HepG2 (cell line): Measurements from ENCODE around the gene FAM161A. TPM values are rescaled to one million over a fixed set of nuclear protein-coding genes. Genes with fewer than 3 reads are reported as not detected.

Experiments used
- ATAC-seq: fragments of 200-7000 bp; cut with Tn5 transposase; 3 replicates; pipeline ENCODE4 v1.9.1; 2020; ENCODE audit warnings: mild to moderate bottlenecking, moderate library complexity
- BruUV-seq: library from RNA; stranded (reverse); fragments of 400-500 nt; replicated peaks from 2 replicates; lab custom pipeline; 2021; lab: Mats Ljungman, UMichigan
- CTCF ChIA-PET: fragments of 300-600 bp; formaldehyde crosslinking; extraction: SDS; loops from one replicate; lab custom pipeline; 2021; ENCODE audit warnings: low total read pairs, inconsistent platforms, low intra/inter-chr PET ratio; lab: Yijun Ruan, JAX
- POLR2A ChIA-PET: fragments of 350-600 bp; sonication (Branson Sonifier 250); formaldehyde crosslinking; loops from one replicate; lab custom pipeline; 2020; ENCODE audit warnings: antibody characterized with exemption, inconsistent platforms; lab: Yijun Ruan, JAX
- DNase-seq: peaks from one replicate; pipeline ENCODE4 v3.0.0-alpha.2; 2015; ENCODE audit warnings: low spot score
- FAIRE-seq: peaks from 3 replicates; lab custom pipeline; 2011; peaks lifted over from hg19 to GRCh38; lab: Jason Lieb, UNC
- H2AFZ ChIP-seq: one replicate; pipeline ENCODE4 v1.6.1; 2011; ENCODE audit warnings: low read length, inconsistent platforms
- H3K27ac ChIP-seq: fragments of 300-600 bp; 3 replicates; pipeline ENCODE4 v1.8.0; 2011; ENCODE audit warnings: mixed run types, mild to moderate bottlenecking, mixed read lengths, low read length, inconsistent platforms; ENCODE audit not compliant: insufficient read depth; ENCODE audit errors: extremely low read length
- H3K27me3 ChIP-seq, 2 experiments: fragments of 200-600 bp in 1 of 2; 2 replicates in 1 of 2; 3 replicates in 1 of 2; pipeline versions ENCODE4 v1.6.0 to v1.8.0; 2011; ENCODE audit warnings: low read length in 2 of 2, mild to moderate bottlenecking in 2 of 2, moderate library complexity in 2 of 2, inconsistent platforms in 1 of 2; ENCODE audit not compliant: insufficient read depth in 2 of 2, control insufficient read depth in 1 of 2
- H3K36me3 ChIP-seq, 2 experiments: fragments of 200-600 bp in 1 of 2; replicated peaks in 1 of 2; 2 replicates in 1 of 2; 3 replicates in 1 of 2; pipeline versions ENCODE4 v1.5.1 to v1.8.0; 2011; ENCODE audit warnings: low read length in 2 of 2, inconsistent platforms in 1 of 2; ENCODE audit not compliant: insufficient read depth in 2 of 2, control insufficient read depth in 1 of 2
- H3K4me1 ChIP-seq: 2 replicates; pipeline ENCODE4 v1.5.1; 2012; ENCODE audit warnings: low read length, inconsistent platforms; ENCODE audit not compliant: insufficient read depth
- H3K4me2 ChIP-seq: 2 replicates; pipeline ENCODE4 v1.6.0; 2011; ENCODE audit warnings: low read depth, low read length, inconsistent platforms
- H3K4me3 ChIP-seq, 3 experiments: fragments of 200-600 bp in 1 of 3; sonication (generic), shearing (Covaris generic) in 1 of 3; replicated peaks in 1 of 3; 2 replicates each; pipeline ENCODE4 v1.5.1; 2011 to 2016; ENCODE audit warnings: low read length in 3 of 3, inconsistent platforms in 2 of 3, low read depth in 2 of 3, mild to moderate bottlenecking in 2 of 3, control low read depth in 1 of 3, mixed read lengths in 1 of 3; ENCODE audit not compliant: insufficient read depth in 1 of 3
- H3K79me2 ChIP-seq: one replicate; pipeline ENCODE4 v1.6.1; 2011; ENCODE audit warnings: low read length, inconsistent platforms; ENCODE audit not compliant: insufficient read depth
- H3K9ac ChIP-seq: 2 replicates; pipeline ENCODE4 v1.6.0; 2011; ENCODE audit warnings: mild to moderate bottlenecking, low read depth, low read length, inconsistent platforms; ENCODE audit not compliant: insufficient read depth
- H3K9me3 ChIP-seq: 2 replicates; pipeline ENCODE4 v1.5.1; 2012; ENCODE audit warnings: mild to moderate bottlenecking, low read length
- H4K20me1 ChIP-seq: 2 replicates; pipeline ENCODE4 v1.6.0; 2011; ENCODE audit warnings: inconsistent platforms, mild to moderate bottlenecking, low read length, moderate library complexity; ENCODE audit not compliant: insufficient read depth
- ARID3A ChIP-seq: IDR thresholded peaks from 2 replicates; pipeline ENCODE4 v1.6.1; 2012; ENCODE audit warnings: low read depth, low read length, improper control_type of control experiment
- CAMTA2 ChIP-seq: sonication (generic); formaldehyde crosslinking; IDR thresholded peaks from 2 replicates; pipeline ENCODE4 v1.4.0; 2020; ENCODE audit warnings: mild to moderate bottlenecking, missing genetic modification reagents, borderline replicate concordance
- DPF2 ChIP-seq: sonication (generic); formaldehyde crosslinking; IDR thresholded peaks from 2 replicates; pipeline ENCODE4 v1.4.0; 2020; ENCODE audit warnings: mild to moderate bottlenecking, low read depth, missing genetic modification reagents, borderline replicate concordance
- GRHL1 ChIP-seq: sonication (generic); formaldehyde crosslinking; conservative IDR thresholded peaks from 2 replicates; pipeline ENCODE4 v1.8.0; 2022; ENCODE audit warnings: missing genetic modification reagents
- RCOR2 ChIP-seq: IDR thresholded peaks from 2 replicates; pipeline ENCODE4 v1.6.1; 2016; ENCODE audit warnings: missing biosample characterization, missing genetic modification reagents
- TFAP4 ChIP-seq: sonication (generic); IDR thresholded peaks from 2 replicates; pipeline ENCODE4 v1.6.1; 2016; ENCODE audit warnings: low read depth, borderline replicate concordance
- THAP7 ChIP-seq: sonication (generic); formaldehyde crosslinking; IDR thresholded peaks from 2 replicates; pipeline ENCODE4 v1.8.1; 2023; ENCODE audit warnings: mild to moderate bottlenecking, missing genetic modification reagents
- TRIM24 ChIP-seq: sonication (generic); formaldehyde crosslinking; IDR thresholded peaks from 2 replicates; pipeline ENCODE4 v1.8.0; 2022; ENCODE audit warnings: mild to moderate bottlenecking, missing genetic modification reagents
- U2AF1 ChIP-seq: fragments of 200-400 bp; formaldehyde crosslinking; optimal IDR thresholded peaks from 2 replicates; pipeline ENCODE3; 2017; ENCODE audit warnings: mild to moderate bottlenecking, low read depth, low read length
- XBP1 ChIP-seq: sonication (generic); formaldehyde crosslinking; IDR thresholded peaks from 2 replicates; pipeline ENCODE4 v1.5.0; 2020; ENCODE audit warnings: missing genetic modification reagents
- ZBTB7A ChIP-seq: sonication (generic); formaldehyde crosslinking; IDR thresholded peaks from 2 replicates; pipeline ENCODE4 v1.8.0; 2022; ENCODE audit warnings: mild to moderate bottlenecking, missing genetic modification reagents
- ZNF556 ChIP-seq: sonication (generic); formaldehyde crosslinking; IDR thresholded peaks from 2 replicates; pipeline ENCODE4 v1.4.0; 2020; ENCODE audit warnings: mild to moderate bottlenecking, missing genetic modification reagents, borderline replicate concordance
- ZNF569 ChIP-seq: sonication (generic); formaldehyde crosslinking; IDR thresholded peaks from 2 replicates; pipeline ENCODE4 v1.5.0; 2020; ENCODE audit warnings: mild to moderate bottlenecking, missing genetic modification reagents, moderate library complexity, borderline replicate concordance
- WGBS: methylation state at CpG from one replicate; pipeline ENCODE4 v1.1.6; 2017; ENCODE audit warnings: low lambda C conversion rate; 5-methylcytosine and 5-hydroxymethylcytosine counted together
- in situ Hi-C: cut with HindIII; loops from 2 replicates; pipeline ENCODE4 v1.10.0; 2017; ENCODE audit warnings: low pct_unique_long_range_greater_than_20kb; ENCODE audit not compliant: extremely low pct_ligation_motif_present
- intact Hi-C: fragments of 100-400 bp; cut with micrococcal nuclease; formaldehyde crosslinking; loops from one replicate; pipeline ENCODE4 v1.10.0; 2022; ENCODE audit not compliant: unreplicated experiment
- polyA plus RNA-seq, 8 experiments: library from polyadenylated mRNA; depleted of rRNA in 3 of 8; stranded (reverse) in 7 of 8; unstranded in 1 of 8; fragments of >200 nt; fragmentation: Illumina TruSeq in 4 of 8; extraction: Trizol in 4 of 8; gene quantifications; 2 replicates each; pipeline versions ENCODE4 v1.2.1 to v1.2.3, GENCODE V29; 2011 to 2016; ENCODE audit warnings: low read depth in 4 of 8, missing spikeins in 1 of 8, mixed read lengths in 1 of 8; ENCODE audit not compliant: insufficient read depth in 1 of 8
- total RNA-seq, 5 experiments: library from RNA; depleted of rRNA; stranded (reverse); fragments of >200 nt; fragmentation: Illumina TruSeq; extraction: Trizol; gene quantifications; 2 replicates each; pipeline ENCODE4 v1.2.3, GENCODE V29; 2016; ENCODE audit warnings: low read depth in 1 of 5

Gene FAM161A
- total and polyA plus RNA-seq, 2 of the 13 experiments (the other 11 are each of a cell fraction or from before 2014, with no cell fraction given): 2.7 to 3.4 TPM

GRCh38 chr2:61854564-61855317 is 881 bp upstream of the FAM161A start (continued):
- TF ChIP-seq XBP1 (CRISPR knock-in tag): no peak

- BruUV-seq: TSS peak; percentile 74
- peak; percentile 26 for FAIRE-seq
- Histone ChIP-seq H3K9me3 (no peaks in the 10 kb centered on the region), H3K79me2 (no peaks in the 10 kb centered on the region), H3K36me3 (no peaks in the 10 kb centered on the region), H3K27me3 (no peaks in the 10 kb centered on the region; a peak in 1 of 5 replicates), H3K4me1 (peaks cover 19% of the 10 kb centered on the region), H3K27ac (peak overlapping the region; percentile 87), H3K4me2 (peak overlapping the region; percentile 99), H3K4me3 (peak overlapping the region; percentile 61 to 93 (median 82)), H3K9ac (peak overlapping the region; percentile 66), H4K20me1 (no peaks in the 10 kb centered on the region), H2AFZ (peak overlapping the region; percentile 74)
- ChIA-PET CTCF (no interaction called here), POLR2A (interaction anchor here (1.0 to 2.6 kb wide), 8 partner anchors 10 to 315 kb away, joined by 5 to 17 read pairs (median 8); partner anchors contain the start of genes COMMD1 and XPO1)
- peak; percentile 84 for ATAC-seq
- DNase-seq: peak; percentile 64
- WGBS: 6% methylated on average over 24 of the region's 26 CpGs
- in situ Hi-C loops (no loop called here), intact Hi-C loops (no loop called here)
- TF ChIP-seq U2AF1 (no peak), GRHL1 (CRISPR knock-in tag) (no peak), DPF2 (no peak), ZBTB7A (0 out of 2 replicates have a peak, but pooled peaks have one; percentile 69), THAP7 (CRISPR knock-in tag) (no peak; the same call in 1 of the 2 replicates), ZNF556 (peak; percentile 6; the same call in 1 of the 2 replicates), ARID3A (no peak), TRIM24 (CRISPR knock-in tag) (no peak), TFAP4 (peak; percentile 71; the same call in 1 of the 2 replicates), CAMTA2 (CRISPR knock-in tag) (no peak), RCOR2 (CRISPR knock-in tag) (peak; percentile 6; the same call in 1 of the 2 replicates), ZNF569 (CRISPR knock-in tag) (no peak)
Observed at GRCh38 chr2:61853086-61853846, 594 bp downstream of the FAM161A start.
